KOPT-K1 (cell line): ENCODE results near the gene ZNF185.

Source experiments
- H3K27ac ChIP-seq: fragments of 200-600 bp; sonication (generic); 2 replicates; pipeline ENCODE4 v1.5.1; 2016; ENCODE audit warnings: antibody characterized with exemption, mild to moderate bottlenecking, low read depth, low read length; ENCODE audit not compliant: poor library complexity, severe bottlenecking
- H3K36me3 ChIP-seq: fragments of 200-600 bp; sonication (generic); 2 replicates; pipeline ENCODE4 v1.5.1; 2017; ENCODE audit warnings: antibody characterized with exemption, mild to moderate bottlenecking, low read length, moderate library complexity; ENCODE audit not compliant: insufficient read depth
- H3K9me3 ChIP-seq: fragments of 200-600 bp; sonication (generic); 2 replicates; pipeline ENCODE4 v1.5.1; 2017; ENCODE audit warnings: antibody characterized with exemption, low read length, mild to moderate bottlenecking; ENCODE audit not compliant: insufficient read depth, poor library complexity, severe bottlenecking

The ZNF185 gene

GRCh38 chrX:152884171-152884570 is 13.7 kb upstream of the ZNF185 start:
- H3K36me3 ChIP-seq, result no peaks in the 10 kb centered on the region

GRCh38 chrX:152886716-152887115 is 11.2 kb upstream of the ZNF185 start:
- H3K9me3 ChIP-seq, result no peaks in the 10 kb centered on the region
- no peaks in the 10 kb centered on the region for H3K36me3 ChIP-seq
- H3K27ac ChIP-seq, result no peak overlapping the region

More at GRCh38 chrX:152884171-152884570, 13.7 kb upstream of the ZNF185 start:
- H3K9me3 ChIP-seq, result no peaks in the 10 kb centered on the region
- H3K27ac ChIP-seq, result no peak overlapping the region

- Histone ChIP-seq H3K27ac (no peak overlapping the region), H3K9me3 (no peaks in the 10 kb centered on the region), H3K36me3 (no peaks in the 10 kb centered on the region)
Observed at GRCh38 chrX:152892499-152892898, 5.4 kb upstream of the ZNF185 start.

- no peak overlapping the region for H3K27ac ChIP-seq
Observed at GRCh38 chrX:152892999-152893891, 4.6 kb upstream of the ZNF185 start.

GRCh38 chrX:152893980-152894610 is 3.8 kb upstream of the ZNF185 start:
- Histone ChIP-seq H3K9me3 (no peaks in the 10 kb centered on the region), H3K36me3 (no peaks in the 10 kb centered on the region), H3K27ac (no peak overlapping the region)

More at GRCh38 chrX:152892999-152893891, 4.6 kb upstream of the ZNF185 start:
- Histone ChIP-seq H3K9me3 (no peaks in the 10 kb centered on the region), H3K36me3 (no peaks in the 10 kb centered on the region)

- H3K9me3 ChIP-seq, result no peaks in the 10 kb centered on the region
- H3K36me3 ChIP-seq, result no peaks in the 10 kb centered on the region
- H3K27ac ChIP-seq, result no peak overlapping the region
Observed at GRCh38 chrX:152895121-152895520, 2.7 kb upstream of the ZNF185 start.

GRCh38 chrX:152895724-152896420 is 2.0 kb upstream of the ZNF185 start:
- Histone ChIP-seq H3K27ac (no peak overlapping the region), H3K9me3 (no peaks in the 10 kb centered on the region), H3K36me3 (no peaks in the 10 kb centered on the region)

- no peaks in the 10 kb centered on the region for H3K36me3 ChIP-seq
- H3K27ac ChIP-seq, result no peak overlapping the region
- no peaks in the 10 kb centered on the region for H3K9me3 ChIP-seq
Observed at GRCh38 chrX:152896450-152896849, 1.4 kb upstream of the ZNF185 start.

GRCh38 chrX:152898442-152898841 is 575 bp downstream of the ZNF185 start:
- Histone ChIP-seq H3K27ac (no peak overlapping the region), H3K9me3 (no peaks in the 10 kb centered on the region)

GRCh38 chrX:152899111-152899873 is 1.4 kb downstream of the ZNF185 start:
- no peaks in the 10 kb centered on the region for H3K9me3 ChIP-seq
- no peaks in the 10 kb centered on the region for H3K36me3 ChIP-seq
- H3K27ac ChIP-seq, result no peak overlapping the region

More at GRCh38 chrX:152898442-152898841, 575 bp downstream of the ZNF185 start:
- no peaks in the 10 kb centered on the region for H3K36me3 ChIP-seq

- no peak overlapping the region for H3K27ac ChIP-seq
- no peaks in the 10 kb centered on the region for H3K36me3 ChIP-seq
- H3K9me3 ChIP-seq, result no peaks in the 10 kb centered on the region
Observed at GRCh38 chrX:152899874-152900719, 2.2 kb downstream of the ZNF185 start.

GRCh38 chrX:152900937-152901445 is 3.1 kb downstream of the ZNF185 start:
- no peaks in the 10 kb centered on the region for H3K9me3 ChIP-seq
- H3K27ac ChIP-seq, result no peak overlapping the region
- no peaks in the 10 kb centered on the region for H3K36me3 ChIP-seq

GRCh38 chrX:152901816-152902501 is 4.1 kb downstream of the ZNF185 start:
- Histone ChIP-seq H3K36me3 (no peaks in the 10 kb centered on the region), H3K9me3 (no peaks in the 10 kb centered on the region), H3K27ac (no peak overlapping the region)
